Bone marrow (tissue), 2 donors: ENCODE measurements around the gene SLC28A3.

Experiments used
- DNase-seq, 2 donors: peaks; one replicate each; lab custom pipeline; 2025; lab: John Stamatoyannopoulos, UW

The SLC28A3 gene

DNA sequence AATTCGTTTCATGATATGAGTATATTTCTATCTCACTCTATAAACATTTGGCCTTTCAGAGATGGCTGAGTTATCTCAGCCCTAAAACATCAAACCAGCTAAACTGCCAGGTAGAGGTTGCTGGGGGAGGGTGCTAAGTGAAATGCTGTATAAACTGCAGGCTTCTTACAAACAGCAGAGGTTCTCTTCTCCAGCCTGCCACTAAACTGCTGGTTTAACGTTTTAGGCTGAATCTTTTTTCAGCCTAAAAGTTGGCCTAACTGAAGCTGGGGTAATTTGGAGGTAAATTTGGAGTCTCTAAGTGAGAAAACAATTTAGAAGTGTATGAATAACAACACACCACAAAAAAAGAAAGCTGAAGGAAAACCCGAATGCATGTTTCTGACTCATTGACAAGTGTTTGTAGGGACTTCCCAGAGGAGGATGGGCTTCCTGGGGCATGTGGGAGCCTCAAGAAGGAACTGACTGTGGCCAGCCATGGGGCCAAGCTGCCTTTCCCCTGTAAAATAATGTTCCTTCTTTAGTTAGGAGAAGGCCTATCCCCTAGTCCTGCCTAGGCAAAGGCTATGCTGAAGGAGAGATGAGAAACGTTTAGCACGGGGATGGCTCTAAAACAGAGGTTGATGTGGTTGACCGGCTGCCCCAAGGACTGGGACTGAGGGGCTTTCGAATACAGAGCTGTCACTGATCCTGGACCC is 44.3 kb downstream of the SLC28A3 start:
- DNase-seq = peak in 1 of 2 donors; percentile 19

DNA sequence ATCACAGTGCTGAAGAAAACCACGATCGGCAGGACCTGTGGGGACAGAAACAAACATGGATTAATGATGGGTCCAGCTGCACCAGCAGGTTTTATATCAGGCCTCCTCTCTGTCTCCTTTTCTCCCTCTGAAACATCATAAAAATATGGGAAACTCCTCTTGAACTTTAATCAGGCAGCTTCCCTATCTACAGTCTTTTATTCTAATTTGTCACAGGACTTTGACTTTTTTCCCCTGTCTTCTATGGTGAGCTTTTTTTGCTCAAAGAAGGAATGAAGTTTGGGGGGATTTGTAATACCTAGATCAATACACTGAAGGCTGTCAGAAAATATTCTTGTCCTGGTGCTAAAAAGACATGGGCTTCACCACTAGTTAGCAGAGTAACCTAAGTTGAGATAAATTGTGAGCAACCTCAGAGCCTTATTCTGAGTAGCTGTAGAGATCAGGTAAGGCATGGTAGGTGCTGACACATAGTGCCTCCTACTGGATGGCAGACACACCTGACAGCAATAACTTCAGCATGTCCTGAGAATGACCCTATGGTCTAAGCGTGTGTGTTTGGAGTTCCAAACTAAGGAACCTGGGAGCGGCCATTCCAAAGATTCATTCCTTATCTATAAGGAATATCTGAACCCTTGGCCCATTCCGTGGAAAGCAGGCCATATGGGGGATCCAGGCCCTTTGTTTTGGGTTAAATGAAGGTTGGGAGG is 46.2 kb downstream of the SLC28A3 start:
- DNase-seq = no peak

DNA sequence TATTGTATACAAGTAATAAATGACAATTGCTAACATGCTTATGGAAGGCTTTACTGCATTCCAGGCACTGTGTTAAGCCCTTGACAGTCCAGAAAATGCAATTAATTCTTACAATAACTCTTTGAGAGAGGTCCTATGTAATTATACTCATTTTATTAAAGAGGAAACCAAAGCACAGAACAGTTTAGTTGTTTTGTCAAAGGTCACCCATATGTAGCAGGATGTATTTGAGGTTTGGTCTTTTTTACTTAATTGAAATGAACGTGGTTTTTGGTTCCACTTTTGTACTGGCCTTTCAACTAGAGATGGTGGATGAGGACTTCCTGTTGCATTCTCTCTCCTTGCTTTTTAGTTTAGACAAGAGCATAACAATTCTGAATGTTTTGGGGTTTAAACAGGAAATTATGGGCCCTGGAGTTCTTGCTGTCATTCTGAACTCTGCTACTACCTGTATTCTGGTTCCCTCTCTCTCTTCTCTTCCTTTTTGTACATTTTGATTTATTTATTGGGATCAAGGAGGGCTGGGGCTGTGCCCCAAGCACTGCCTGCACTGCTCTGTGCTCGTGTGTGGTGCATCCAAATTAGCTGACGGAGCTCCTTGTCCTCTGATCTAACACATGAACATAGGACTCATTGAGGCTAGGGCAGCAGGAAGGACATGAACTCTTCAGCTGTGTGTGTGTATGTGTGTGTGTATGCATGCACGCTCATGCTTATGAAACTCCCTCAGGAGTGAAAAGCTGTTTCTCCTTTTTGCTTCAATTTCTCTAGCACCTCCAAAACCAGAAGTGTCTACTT is 47.4 kb downstream of the SLC28A3 start:
- no peak for DNase-seq

DNA sequence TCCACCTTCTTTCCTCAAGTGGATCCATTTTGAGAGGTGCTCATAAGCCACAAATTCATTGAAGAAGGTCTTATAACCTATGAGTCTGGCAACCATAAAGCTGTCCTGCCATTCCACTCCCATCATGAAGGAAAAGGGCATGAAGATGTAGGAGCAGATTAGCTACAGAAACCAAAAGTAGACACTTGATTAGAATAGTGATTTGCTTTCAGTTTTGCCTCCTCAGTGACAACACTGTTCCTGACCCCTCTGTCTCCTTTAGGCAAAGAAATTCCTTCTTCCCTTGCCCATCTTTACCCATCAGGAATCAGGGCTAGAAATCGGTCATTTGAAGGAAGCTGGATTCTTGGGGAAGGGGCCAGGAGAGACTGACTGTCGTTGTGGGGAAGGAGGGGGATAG is 55.2 kb downstream of the SLC28A3 start:
- DNase-seq = no peak

DNA sequence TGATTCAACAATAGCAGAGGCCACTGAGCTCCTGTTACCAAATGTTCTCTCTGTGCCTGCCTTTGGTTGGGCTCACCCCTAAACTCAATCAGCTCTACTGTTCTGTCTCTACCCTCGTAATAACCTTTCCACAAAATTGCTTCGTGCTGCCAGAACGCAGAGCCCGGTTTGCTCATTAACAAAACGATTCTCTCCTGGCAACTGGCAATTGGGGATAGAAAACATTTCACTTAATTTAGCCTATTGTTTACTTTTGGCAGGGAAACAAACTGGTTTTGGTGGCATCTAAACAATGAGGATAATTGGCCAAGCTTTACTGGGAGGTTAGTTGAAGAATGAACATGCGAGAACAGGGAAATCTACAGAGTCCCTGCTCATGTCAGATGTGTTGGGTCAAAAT is 56.6 kb downstream of the SLC28A3 start:
- DNase-seq = no peak

DNA sequence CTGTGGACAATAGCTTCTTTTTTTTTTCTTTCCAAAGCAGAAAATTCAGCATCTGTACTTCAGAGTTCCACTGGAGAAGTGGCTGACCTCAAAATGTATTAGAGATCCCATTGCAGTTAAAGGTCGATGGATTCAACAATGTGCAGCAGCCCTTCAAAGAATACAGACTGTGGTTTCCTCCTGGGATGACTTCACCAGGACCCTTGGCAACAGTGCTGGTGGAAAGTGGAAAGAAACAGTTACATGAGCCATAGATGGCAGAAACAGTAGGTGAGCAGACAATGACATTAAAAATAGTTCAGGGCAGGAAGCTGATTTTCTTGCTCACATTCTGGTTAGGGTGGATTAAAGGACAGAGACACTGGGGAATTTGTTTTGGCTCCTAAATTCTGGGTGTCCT is 62.4 kb downstream of the SLC28A3 start:
- DNase-seq = no peak

DNA sequence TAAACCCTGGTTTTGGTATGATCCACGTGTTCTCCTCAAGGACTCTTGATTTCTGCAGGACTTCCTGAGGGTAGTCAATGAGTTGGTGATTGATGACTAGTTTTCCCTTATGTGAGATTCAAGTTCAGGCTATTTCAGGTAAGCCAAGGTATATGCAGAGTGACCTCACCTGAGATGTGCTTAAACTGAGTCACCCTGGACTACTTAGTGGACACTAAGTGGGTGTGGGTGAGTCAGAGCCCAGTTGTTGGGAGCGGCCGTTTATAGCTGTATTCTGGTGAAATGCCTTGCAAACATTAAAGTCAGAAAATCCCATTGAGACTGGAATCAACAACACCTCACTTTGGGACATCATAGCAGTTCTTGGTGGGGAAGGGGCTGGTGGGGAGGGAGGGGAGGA is 62.9 kb downstream of the SLC28A3 start:
- DNase-seq = no peak

DNA sequence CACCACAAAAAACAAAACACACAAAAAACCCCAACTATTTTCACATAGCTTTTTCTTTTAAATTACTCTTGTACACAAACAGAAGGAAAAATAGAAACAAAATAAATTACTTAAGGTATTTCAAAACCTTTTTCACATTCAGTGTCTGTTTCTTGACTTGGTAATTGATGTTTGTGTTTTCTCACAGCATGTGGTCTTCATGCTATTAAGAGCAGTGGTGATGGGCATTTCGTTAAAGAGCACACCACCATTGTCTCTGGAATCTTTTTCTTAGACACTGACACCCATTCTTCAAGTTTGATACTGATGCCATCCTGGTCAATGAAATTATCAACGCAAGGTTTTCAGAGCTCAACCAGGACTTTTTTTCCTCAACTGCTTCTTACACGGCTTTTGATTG is 63.8 kb downstream of the SLC28A3 start:
- DNase-seq = no peak

DNA sequence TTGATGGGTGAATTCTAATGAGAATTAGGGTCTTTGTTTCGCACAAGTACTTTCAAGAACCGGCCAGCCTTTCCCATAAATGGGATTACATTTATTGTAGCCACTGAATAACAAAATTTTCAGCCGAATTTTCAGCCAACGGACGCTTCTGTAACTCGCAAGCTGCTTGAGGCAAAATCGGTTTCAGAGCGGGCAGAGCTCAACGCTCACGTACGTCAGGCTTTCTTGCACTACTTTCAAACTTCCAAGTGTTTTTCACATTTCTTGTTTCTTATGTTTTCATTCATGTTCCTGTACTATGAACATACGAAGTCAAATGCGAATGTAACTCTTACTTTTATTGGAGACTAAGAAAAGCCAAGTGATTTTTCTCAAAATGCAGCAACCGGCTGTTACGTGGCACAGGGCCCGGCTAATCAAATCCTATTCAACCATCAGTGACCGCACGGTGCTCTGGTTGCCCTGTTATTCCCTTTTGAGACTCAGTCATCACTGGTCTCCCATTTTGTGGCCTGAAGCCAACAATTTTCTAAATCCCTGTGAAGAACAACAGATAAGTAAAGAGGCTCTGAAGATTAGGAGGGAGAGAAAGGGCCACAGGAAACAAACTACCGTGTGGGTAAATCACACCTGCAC is 68.5 kb downstream of the SLC28A3 start:
- DNase-seq = no peak

DNA sequence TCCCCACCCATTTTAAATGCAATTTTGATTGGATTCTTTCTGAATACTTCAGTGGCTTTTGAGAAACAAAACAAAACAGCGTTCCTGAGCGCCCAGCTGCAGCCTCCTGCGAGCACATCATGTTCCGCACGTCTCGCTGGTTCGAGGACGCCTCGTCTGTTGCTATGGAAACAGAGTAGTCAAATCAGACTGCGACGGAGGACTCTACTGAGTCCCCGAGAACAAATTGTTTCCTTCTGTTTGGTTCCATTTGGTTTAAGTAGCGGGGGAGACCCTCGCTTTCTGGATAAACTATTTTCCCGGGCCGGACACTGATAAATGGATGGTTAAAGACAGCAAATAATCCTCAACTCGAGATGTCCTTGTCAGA is 69.0 kb downstream of the SLC28A3 start:
- no peak for DNase-seq

DNA sequence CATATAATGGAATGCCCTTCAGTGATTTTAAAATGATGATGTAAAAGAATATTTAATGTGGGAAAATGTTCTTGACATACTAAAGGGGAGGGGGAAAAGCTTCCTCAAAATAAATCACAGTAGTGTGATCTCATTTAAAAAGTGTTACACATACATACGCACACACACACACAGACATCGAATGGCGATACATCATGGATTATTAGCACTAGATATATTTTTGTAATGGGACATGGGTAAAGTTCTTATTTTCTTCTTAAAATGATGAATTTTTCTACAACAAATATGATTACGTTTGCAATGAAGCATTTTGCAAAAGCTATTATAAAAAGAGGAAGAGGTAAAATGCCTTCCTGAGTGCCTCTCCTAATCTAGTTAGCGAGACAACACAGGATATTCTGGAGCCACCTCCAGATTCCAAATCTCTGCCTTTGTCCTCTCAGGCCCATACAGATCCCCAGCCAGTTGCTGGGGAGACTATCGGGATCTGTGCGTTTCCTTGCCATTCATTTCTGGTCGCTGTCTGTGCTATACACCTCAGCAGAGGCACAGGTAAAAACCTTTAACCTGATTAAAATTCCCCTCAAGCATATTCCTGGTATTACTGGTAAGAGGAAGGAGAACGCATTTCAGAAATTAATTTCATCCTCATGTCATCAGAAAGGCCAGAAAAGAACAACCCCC is 69.6 kb downstream of the SLC28A3 start:
- no peak for DNase-seq

DNA sequence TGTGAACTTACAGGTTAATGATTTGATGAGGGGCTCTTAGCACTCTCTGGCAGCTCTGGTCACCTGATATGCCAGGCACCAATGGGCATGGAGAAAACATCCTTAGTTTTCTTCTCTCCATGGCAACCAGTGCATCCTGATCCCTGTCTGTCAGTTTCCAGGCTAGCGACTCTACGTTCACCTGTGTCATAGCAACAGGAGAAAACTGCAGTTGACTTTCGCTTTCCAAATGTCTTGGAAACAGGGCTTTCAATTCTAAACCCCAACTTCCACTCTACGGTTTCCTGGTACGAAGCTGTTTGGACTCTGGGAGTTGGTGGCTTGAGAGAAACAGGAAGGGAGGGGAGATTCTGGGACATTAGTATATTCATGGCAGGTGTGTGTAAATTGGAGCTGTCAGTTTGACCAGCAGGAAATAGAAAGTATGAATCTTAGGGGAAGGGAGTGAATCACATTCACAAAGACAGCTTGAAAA is 74.4 kb downstream of the SLC28A3 start:
- DNase-seq = no peak

DNA sequence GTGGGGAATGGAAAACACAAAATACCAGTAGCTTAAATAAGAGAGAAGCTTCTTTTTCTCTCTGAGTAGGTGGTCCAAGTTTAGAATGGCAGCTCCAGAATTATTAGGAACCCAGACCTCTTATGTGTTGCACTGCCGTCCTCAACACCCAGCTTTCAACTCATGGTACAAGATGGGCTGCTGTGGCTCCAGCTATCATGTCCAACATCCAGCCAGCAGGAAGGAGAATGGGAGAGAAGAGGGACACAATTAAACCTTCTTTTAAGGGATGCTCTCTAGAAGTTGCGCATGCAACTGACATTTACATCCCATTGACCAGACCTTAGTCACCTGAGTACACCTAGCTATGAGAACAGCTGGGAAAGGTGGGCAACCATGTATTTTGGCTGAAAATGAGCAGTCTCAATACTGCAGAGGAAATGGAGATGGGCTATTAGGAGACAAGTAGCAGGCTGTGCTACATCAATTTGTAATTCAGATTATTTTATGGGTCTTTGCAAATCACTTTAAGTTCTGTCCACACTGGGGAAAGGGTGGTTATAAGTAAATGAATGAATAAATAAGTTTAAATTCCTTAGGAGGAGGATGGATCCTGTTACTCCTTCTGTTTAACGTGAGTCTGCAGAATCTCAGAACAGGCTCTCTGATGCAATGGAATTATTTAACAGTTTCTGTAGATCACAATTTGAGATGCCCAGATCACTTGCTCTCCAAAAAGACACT is 76.1 kb downstream of the SLC28A3 start:
- no peak for DNase-seq

DNA sequence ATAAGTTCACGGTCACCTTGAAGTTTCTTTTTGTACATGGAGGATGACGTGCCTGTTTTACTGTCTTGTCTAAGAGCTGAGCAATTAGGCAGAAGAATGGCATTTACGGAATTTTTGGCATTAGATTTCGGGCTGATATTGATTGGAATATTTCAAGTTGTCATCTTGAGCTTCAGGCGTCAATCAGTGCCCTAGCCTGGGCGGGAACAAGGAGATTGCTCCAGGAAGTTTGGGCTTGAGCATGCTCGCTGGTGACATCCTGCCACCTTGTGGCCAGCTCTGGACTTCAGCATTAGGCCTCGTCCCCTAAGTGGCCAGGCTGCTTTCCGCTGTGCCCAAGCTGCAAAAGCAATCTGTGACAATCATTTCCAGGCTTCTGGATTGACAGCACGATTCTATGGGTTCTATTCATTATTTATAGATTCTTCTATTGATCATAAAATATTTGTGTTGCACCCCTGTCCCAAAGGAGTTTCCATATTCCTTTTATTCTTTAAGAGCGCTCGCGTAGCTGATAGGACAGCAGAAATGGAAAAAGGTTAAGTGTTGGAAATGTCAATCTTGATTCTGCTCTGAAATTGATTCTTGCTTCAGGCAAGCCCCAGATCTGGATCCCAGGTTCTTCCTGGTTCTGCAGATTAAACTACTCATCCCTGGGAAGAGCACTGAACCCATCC is 79.3 kb downstream of the SLC28A3 start:
- DNase-seq = peak; percentile 20 to 22

DNA sequence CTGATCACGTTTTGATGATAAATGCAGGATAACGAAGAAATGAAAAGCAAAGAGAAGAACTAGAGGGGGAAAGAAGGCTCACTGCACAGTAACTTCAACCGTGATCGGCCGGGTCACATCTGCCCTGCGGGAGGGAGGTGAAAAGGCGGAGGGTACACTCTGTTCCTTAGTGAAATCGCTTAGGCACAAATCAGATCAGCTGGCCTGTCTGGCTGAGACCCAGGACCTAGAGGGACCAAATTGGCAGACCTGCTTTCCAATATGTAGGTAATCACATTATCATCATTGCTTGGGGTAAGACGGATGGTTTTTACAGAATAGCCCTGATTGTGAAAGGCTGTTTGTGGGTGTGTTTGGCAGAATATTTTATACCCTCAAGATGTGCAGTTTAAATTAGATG is 82.2 kb downstream of the SLC28A3 start:
- DNase-seq = no peak

DNA sequence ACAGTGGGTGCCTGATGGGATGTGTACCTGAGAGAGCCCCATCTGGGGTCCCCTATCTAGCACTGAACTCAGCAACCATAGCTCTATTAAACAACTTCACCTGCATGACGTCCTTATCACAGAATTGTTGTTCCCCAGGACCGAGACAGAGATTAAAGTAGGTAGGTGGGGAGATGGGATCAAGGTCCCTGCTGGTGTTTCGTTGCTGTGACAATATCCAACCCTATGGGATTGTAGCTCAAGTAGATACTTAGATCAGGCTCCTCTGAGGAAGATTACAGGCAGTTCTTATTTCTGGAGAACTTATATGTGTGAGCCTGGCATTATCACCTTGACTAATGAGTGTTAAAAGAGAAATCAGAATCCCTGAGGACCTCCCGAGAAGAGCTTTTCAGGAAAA is 84.9 kb downstream of the SLC28A3 start:
- DNase-seq = no peak

DNA sequence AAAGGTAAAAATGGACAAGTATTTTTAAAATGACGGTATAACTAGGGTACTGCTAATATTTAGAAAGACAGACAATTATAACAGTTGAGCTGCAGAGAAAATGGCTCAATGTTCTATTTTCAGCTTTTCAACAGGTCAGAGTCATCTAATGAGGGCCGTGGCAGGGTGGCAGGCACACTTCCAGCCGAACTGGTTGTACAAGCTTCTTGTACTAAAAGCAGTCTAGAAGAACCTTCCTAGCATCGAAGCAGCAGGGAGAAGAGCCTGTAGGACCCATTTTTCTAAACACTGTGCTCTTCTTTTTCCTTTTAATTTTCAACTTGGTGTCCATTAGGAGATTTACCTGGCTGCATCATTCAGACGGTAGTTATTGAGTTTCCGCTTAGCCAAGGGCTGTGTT is 85.6 kb downstream of the SLC28A3 start:
- no peak for DNase-seq

DNA sequence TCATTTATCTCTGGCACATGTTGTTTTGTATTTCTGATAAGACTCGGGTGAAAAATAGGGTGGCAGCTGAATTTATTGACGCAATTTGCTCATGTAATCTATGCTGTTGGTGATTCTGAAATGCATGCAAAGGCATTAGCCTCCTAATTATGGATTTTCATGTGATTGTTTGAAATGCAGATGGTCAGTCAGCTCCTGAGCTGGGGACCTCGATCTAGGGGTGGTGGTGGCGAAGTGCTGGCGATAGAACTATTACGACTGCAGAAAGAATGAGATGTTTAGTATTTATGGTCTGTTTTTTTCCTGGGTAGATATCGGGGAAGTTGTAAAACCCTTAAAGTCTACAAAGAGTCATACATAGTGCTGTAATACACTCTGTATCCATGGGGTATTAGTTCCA is 88.6 kb downstream of the SLC28A3 start:
- no peak for DNase-seq

DNA sequence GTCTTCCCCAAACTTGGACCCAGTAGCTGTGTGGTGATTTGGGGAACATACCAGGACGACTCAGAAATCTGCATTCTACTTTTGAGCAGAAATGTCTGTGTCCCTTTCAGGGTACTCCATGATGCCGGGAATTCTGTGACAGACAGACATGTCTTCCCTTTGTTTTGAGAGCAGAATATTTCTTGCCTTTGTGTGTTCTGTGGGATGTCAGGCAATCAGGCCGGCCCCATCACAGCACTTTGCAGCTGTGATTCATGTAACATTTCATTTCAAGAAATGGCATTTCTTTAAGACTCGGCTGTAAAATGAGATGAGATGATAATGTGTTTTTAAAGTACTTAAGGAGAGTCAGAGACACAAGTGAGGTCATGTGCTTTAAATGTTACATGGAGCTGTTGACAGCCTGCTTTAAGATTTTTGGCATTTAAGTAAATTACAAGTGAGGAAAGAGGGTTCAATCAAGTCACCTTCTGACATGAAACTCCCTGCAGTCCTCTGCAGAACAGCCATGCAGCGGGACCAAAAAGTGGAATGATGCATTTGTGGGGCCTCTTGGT is 98.7 kb downstream of the SLC28A3 start:
- DNase-seq = no peak

DNA sequence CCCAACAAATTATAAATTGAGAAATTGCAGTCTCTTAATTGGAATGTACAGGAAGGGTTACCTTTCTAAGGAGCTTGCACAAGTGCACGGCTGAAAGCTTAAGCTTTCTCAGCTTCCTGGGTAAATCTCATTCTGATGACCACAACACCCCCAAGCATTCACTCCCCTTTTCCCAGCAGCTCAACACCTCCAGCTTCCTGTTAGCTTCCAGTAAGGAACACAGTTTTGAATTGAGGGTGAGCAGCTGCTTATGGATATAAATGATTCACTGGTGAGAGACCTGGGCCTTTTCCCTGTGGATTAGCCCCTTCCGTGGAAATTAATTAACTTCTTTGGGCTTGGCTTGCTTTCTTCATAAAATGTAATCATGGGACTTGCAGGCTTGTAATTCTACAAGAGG is 101.2 kb downstream of the SLC28A3 start:
- no peak for DNase-seq
